GM12878 (cell line): Measurements from ENCODE around the gene SVIL. TPM values are rescaled to one million over a fixed set of nuclear protein-coding genes. Genes with fewer than 3 reads are reported as not detected.

Source experiments
- ATAC-seq: fragments of 200-7000 bp; cut with Tn5 transposase; 3 replicates; pipeline ENCODE4 v1.9.1; 2020; ENCODE audit warnings: mild to moderate bottlenecking, moderate library complexity
- BruUV-seq: library from RNA; stranded (reverse); fragments of 400-500 nt; replicated peaks from 2 replicates; lab custom pipeline; 2021; lab: Mats Ljungman, UMichigan
- CTCF ChIA-PET: fragments of 300-600 bp; sonication (Branson Sonifier 250); formaldehyde crosslinking; extraction: SDS; loops from one replicate; lab custom pipeline; 2021; ENCODE audit warnings: inconsistent platforms; lab: Yijun Ruan, JAX
- POLR2A ChIA-PET: fragments of 350-600 bp; formaldehyde crosslinking; extraction: SDS; loops from one replicate; lab custom pipeline; 2021; ENCODE audit warnings: inconsistent platforms; lab: Charles Lee
- RAD21 ChIA-PET: fragments of 300-600 bp; sonication (Branson Sonifier 250); formaldehyde crosslinking; loops from one replicate; lab custom pipeline; 2023; ENCODE audit warnings: antibody characterized with exemption; ENCODE audit not compliant: unreplicated experiment; lab: Charles Lee
- SMC1A ChIA-PET: fragments of 300-600 bp; sonication (Branson Sonifier 250); formaldehyde crosslinking; loops from one replicate; lab custom pipeline; 2023; ENCODE audit not compliant: unreplicated experiment, uncharacterized antibody; lab: Charles Lee
- DNase-seq: peaks from one replicate; pipeline ENCODE4 v3.0.0-alpha.2; 2011; ENCODE audit warnings: low read depth, low spot score
- FAIRE-seq: peaks from 3 replicates; lab custom pipeline; 2011; peaks lifted over from hg19 to GRCh38; lab: Jason Lieb, UNC
- H2AFZ ChIP-seq: 2 replicates; pipeline ENCODE4 v1.6.0; 2011; ENCODE audit warnings: low read depth, low read length, control low read depth; ENCODE audit not compliant: control insufficient read depth
- H3K27ac ChIP-seq: 2 replicates; pipeline ENCODE4 v1.5.1; 2011; ENCODE audit warnings: control low read depth; ENCODE audit not compliant: control insufficient read depth, insufficient read depth
- H3K27me3 ChIP-seq, 2 experiments: replicated peaks in 1 of 2; 2 replicates each; pipeline versions ENCODE4 v1.6.0 to v1.6.1; 2011; ENCODE audit warnings: low read length in 1 of 2; ENCODE audit not compliant: control insufficient read depth in 2 of 2, insufficient read depth in 2 of 2
- H3K36me3 ChIP-seq, 2 experiments: 2 replicates each; pipeline ENCODE4 v1.5.1; 2011; ENCODE audit warnings: low read length in 1 of 2; ENCODE audit not compliant: control insufficient read depth in 2 of 2, insufficient read depth in 2 of 2
- H3K4me1 ChIP-seq: 2 replicates; pipeline ENCODE4 v1.6.1; 2011; ENCODE audit warnings: mild to moderate bottlenecking, low read length, moderate library complexity, mixed read lengths; ENCODE audit not compliant: control insufficient read depth, insufficient read depth
- H3K4me2 ChIP-seq: 2 replicates; pipeline ENCODE4 v1.6.0; 2011; ENCODE audit warnings: control low read depth; ENCODE audit not compliant: control insufficient read depth, insufficient read depth
- H3K4me3 ChIP-seq: fragments of 200-600 bp; sonication (generic); 2 replicates; pipeline ENCODE4 v1.5.1; 2016
- H3K79me2 ChIP-seq: 2 replicates; pipeline ENCODE4 v1.6.0; 2011; ENCODE audit warnings: low read length; ENCODE audit not compliant: control insufficient read depth, insufficient read depth
- H3K9ac ChIP-seq: 2 replicates; pipeline ENCODE4 v1.8.0; 2011; ENCODE audit warnings: low read length, control low read depth, mixed read lengths; ENCODE audit not compliant: control insufficient read depth, insufficient read depth
- H3K9me3 ChIP-seq: replicated peaks from 3 replicates; pipeline ENCODE4 v1.5.1; 2011; ENCODE audit warnings: mild to moderate bottlenecking, low read length; ENCODE audit not compliant: control insufficient read depth, insufficient read depth
- H4K20me1 ChIP-seq: 2 replicates; pipeline ENCODE4 v1.6.0; 2011; ENCODE audit not compliant: control insufficient read depth, insufficient read depth
- CEBPB ChIP-seq, 2 experiments: fragments of 150-350 bp in 1 of 2; IDR thresholded peaks; 2 replicates each; pipeline ENCODE4 v1.6.1; 2012 to 2014; ENCODE audit warnings: low read depth in 2 of 2, low read length in 2 of 2, borderline replicate concordance in 1 of 2, inconsistent platforms in 1 of 2
- CHD4 ChIP-seq: fragments of 200-600 bp; sonication (generic); IDR thresholded peaks from 2 replicates; pipeline ENCODE4 v1.6.1; 2016; ENCODE audit warnings: mild to moderate bottlenecking
- E2F8 ChIP-seq: fragments of 450-650 bp; IDR thresholded peaks from 2 replicates; pipeline ENCODE4 v1.6.1; 2018; ENCODE audit warnings: mild to moderate bottlenecking, low read depth, moderate library complexity; ENCODE audit not compliant: partially characterized antibody
- EGR1 ChIP-seq, 2 experiments: IDR thresholded peaks; 1 replicate in 1 of 2; 2 replicates in 1 of 2; pipeline ENCODE4 v1.6.1; 2011 to 2012; ENCODE audit warnings: low read depth in 2 of 2, low read length in 2 of 2, borderline replicate concordance in 1 of 2, mild to moderate bottlenecking in 1 of 2, moderate library complexity in 1 of 2
- ETV6 ChIP-seq, 2 experiments: fragments of 450-650 bp in 1 of 2; IDR thresholded peaks in 1 of 2; conservative IDR thresholded peaks in 1 of 2; 2 replicates each; pipeline ENCODE4 v1.6.1; 2014; ENCODE audit warnings: antibody characterized with exemption in 1 of 2, borderline replicate concordance in 1 of 2, low read depth in 1 of 2, mild to moderate bottlenecking in 1 of 2, moderate library complexity in 1 of 2
- FOS ChIP-seq: IDR thresholded peaks from 3 replicates; pipeline ENCODE4 v1.6.1; 2011; ENCODE audit warnings: borderline replicate concordance; ENCODE audit not compliant: insufficient read length; ENCODE audit errors: extremely low read depth
- FOXM1 ChIP-seq: IDR thresholded peaks from 2 replicates; pipeline ENCODE4 v1.6.1; 2012; ENCODE audit warnings: low read depth, mild to moderate bottlenecking, inconsistent platforms, low read length, moderate library complexity
- IKZF1 ChIP-seq: fragments of 450-650 bp; conservative IDR thresholded peaks from 2 replicates; pipeline ENCODE4 v1.6.1; 2017; ENCODE audit warnings: antibody characterized with exemption, mild to moderate bottlenecking
- PML ChIP-seq: IDR thresholded peaks from 2 replicates; pipeline ENCODE4 v1.6.1; 2012; ENCODE audit warnings: low read length, inconsistent platforms
- RAD21 ChIP-seq: IDR thresholded peaks from 2 replicates; pipeline ENCODE4 v1.6.1; 2011; ENCODE audit warnings: mild to moderate bottlenecking, low read depth, low read length, moderate library complexity; ENCODE audit not compliant: insufficient read depth
- REST ChIP-seq: IDR thresholded peaks from 2 replicates; pipeline ENCODE4 v1.6.1; 2012; ENCODE audit warnings: mild to moderate bottlenecking, low read depth, low read length
- SMAD1 ChIP-seq: fragments of 450-650 bp; IDR thresholded peaks from 2 replicates; pipeline ENCODE4 v1.6.1; 2018; ENCODE audit warnings: mild to moderate bottlenecking, low read depth; ENCODE audit not compliant: partially characterized antibody
- SMARCA5 ChIP-seq: fragments of 450-650 bp; IDR thresholded peaks from 2 replicates; pipeline ENCODE4 v1.6.1; 2017; ENCODE audit warnings: mild to moderate bottlenecking
- SREBF2 ChIP-seq: IDR thresholded peaks from 2 replicates; pipeline ENCODE4 v1.6.1; 2012; ENCODE audit warnings: mild to moderate bottlenecking, low read length
- WRNIP1 ChIP-seq: IDR thresholded peaks from 2 replicates; pipeline ENCODE4 v1.6.1; 2011; ENCODE audit warnings: low read depth, low read length, improper control_type of control experiment, borderline replicate concordance
- ZNF622 ChIP-seq: fragments of 450-650 bp; IDR thresholded peaks from 2 replicates; pipeline ENCODE4 v1.6.1; 2017; ENCODE audit warnings: mild to moderate bottlenecking, inconsistent platforms
- WGBS: methylation state at CpG from one replicate; pipeline ENCODE4 v1.1.6; 2016; ENCODE audit warnings: low lambda C conversion rate; ENCODE audit not compliant: insufficient replicate concordance, insufficient coverage; ENCODE audit errors: missing lambda C conversion rate; 5-methylcytosine and 5-hydroxymethylcytosine counted together
- in situ Hi-C: fragments of 300-500 bp; cut with MboI; formaldehyde crosslinking; loops from 9 replicates; pipeline ENCODE4 v1.14.3; 2018; ENCODE audit warnings: mixed read lengths
- intact Hi-C: fragments of 100-400 bp; cut with micrococcal nuclease; formaldehyde crosslinking; loops from one replicate; pipeline ENCODE4 v1.14.2; 2022; ENCODE audit not compliant: unreplicated experiment
- polyA plus RNA-seq, 11 experiments: library from polyadenylated mRNA; depleted of rRNA in 4 of 11; unstranded in 6 of 11; stranded (reverse) in 5 of 11; fragments of >200 nt; fragmentation: Nextera tagmentation in 4 of 11; fragmentation: Illumina TruSeq in 1 of 11; extraction: Ambion mirVana in 4 of 11; extraction: Trizol in 1 of 11; gene quantifications; 1 replicate in 1 of 11; 2 replicates in 10 of 11; pipeline versions ENCODE4 v1.2.1 to v1.2.3, GENCODE V29; 2011 to 2016; ENCODE audit warnings: inconsistent platforms in 2 of 11, missing spikeins in 2 of 11, low read depth in 1 of 11
- total RNA-seq, 4 experiments: library from RNA; depleted of rRNA in 3 of 4; stranded (reverse); fragments of >200 nt in 3 of 4; fragmentation: Illumina TruSeq in 1 of 4; extraction: Trizol in 1 of 4; gene quantifications; 2 replicates each; pipeline versions ENCODE4 v1.2.1 to v1.2.3, GENCODE V29; 2013 to 2021

The SVIL gene
- total and polyA plus RNA-seq, 10 of the 15 experiments (the other 5 are each of a cell fraction or from before 2014, with no cell fraction given): 0.22 to 1.9 (median 0.87) TPM

GRCh38 chr10:29519659-29520058 lies 115.1 kb downstream of the SVIL start:
- WGBS: 11% methylated on average over 3 of the region's 3 CpGs
- intact Hi-C loops: no loop called here

More at GRCh38 chr10:29519659-29520058, 115.1 kb downstream of the SVIL start:
- FAIRE-seq (no peak), ATAC-seq (peak; percentile 63), DNase-seq (no peak)
- SMC1A ChIA-PET: interaction anchor here (0.6 to 1.2 kb wide), 4 partner anchors 41 to 214 kb away, joined by 3 to 4 read pairs (median 4); no protein-coding TSS in a partner anchor
- RAD21 ChIA-PET: no interaction called here
- Histone ChIP-seq H4K20me1 (no peaks in the 10 kb centered on the region), H3K36me3 (no peaks in the 10 kb centered on the region; a peak in 2 of 4 replicates), H3K4me1 (no peaks in the 10 kb centered on the region), H3K4me2 (no peak overlapping the region), H3K9ac (no peak overlapping the region), H3K27ac (no peak overlapping the region), H3K9me3 (no peaks in the 10 kb centered on the region), H3K79me2 (no peaks in the 10 kb centered on the region), H2AFZ (no peak overlapping the region), H3K27me3 (no peaks in the 10 kb centered on the region), H3K4me3 (no peak overlapping the region)
- no TSS peak for BruUV-seq
- in situ Hi-C loops: no loop called here
- POLR2A ChIA-PET: no interaction called here
- TF ChIP-seq FOS (no peak), EGR1 (IDR thresholded peaks at IDR 0.05; ENCODE audit: borderline replicate concordance in 1 of 2, low read depth in 2 of 2, low read length in 2 of 2) (no peak), REST (no peak), FOXM1 (no peak), SMAD1 (no peak), SREBF2 (no peak), SMARCA5 (no peak), CEBPB (IDR thresholded peaks at IDR 0.05; ENCODE audit: borderline replicate concordance in 1 of 2, low read depth in 2 of 2, low read length in 2 of 2) (no peak), ZNF622 (no peak), CHD4 (no peak), PML (no peak), IKZF1 (no peak), RAD21 (no peak), E2F8 (no peak), ETV6 (conservative IDR thresholded peaks at IDR 0.05 in 1 of 2, IDR thresholded peaks at IDR 0.05 in 1 of 2; ENCODE audit: borderline replicate concordance in 1 of 2, low read depth in 1 of 2) (no peak), WRNIP1 (no peak)
- CTCF ChIA-PET: interaction anchor here (1.0 to 2.7 kb wide), 6 partner anchors 10 to 133 kb away, joined by 3 to 8 read pairs (median 6); no protein-coding TSS in a partner anchor
